ENCODE data around the gene TMEM181. TPM values are rescaled to one million over a fixed set of nuclear protein-coding genes. Genes with fewer than 3 reads are reported as not detected.

Gene TMEM181
- total RNA-seq, 6 experiments from 2014 or later, result 11.3 to 14.0 (median 12.5) TPM

- Histone ChIP-seq H3K4me1 (no peaks in the 10 kb centered on the region), H3K27me3 (no peaks in the 10 kb centered on the region), H3K9me3 (no peaks in the 10 kb centered on the region), H3K4me3 (no peak overlapping the region), H3K27ac (no peak overlapping the region), H3K36me3 (no peaks in the 10 kb centered on the region)
- 95% methylated on average over 4 of the region's 4 CpGs for WGBS (ENCODE audit: insufficient coverage, low coverage, low lambda C conversion rate, missing lambda C conversion rate)
- intact Hi-C loops (cut with DNase I), result no loop called here
- no peak for DNase-seq
- no peak for ATAC-seq
- TF ChIP-seq POLR2A (IDR thresholded peaks at IDR 0.05) (no peak), CTCF (IDR thresholded peaks at IDR 0.05) (no peak)
Observed at GRCh38 chr6:158575550-158575949, 15.7 kb downstream of the TMEM181 start.

- peaks cover 0 to 34% (median 5%) of the 10 kb centered on the region in 4 donors for H3K36me3 ChIP-seq
- intact Hi-C loops (cut with DNase I), result no loop called here
- no peak overlapping the region for H3K4me3 ChIP-seq
- DNase-seq, result no peak
- no peak overlapping the region for H3K27ac ChIP-seq
- no peaks in the 10 kb centered on the region for H3K4me1 ChIP-seq
- H3K27me3 ChIP-seq, result no peaks in the 10 kb centered on the region
- no peak for ATAC-seq
- no peaks in the 10 kb centered on the region for H3K9me3 ChIP-seq
- TF ChIP-seq CTCF (IDR thresholded peaks at IDR 0.05) (no peak), POLR2A (IDR thresholded peaks at IDR 0.05) (no peak)
- 90% methylated on average over 3 of the region's 8 CpGs for WGBS (ENCODE audit: insufficient coverage, low coverage, low lambda C conversion rate, missing lambda C conversion rate)
Observed at GRCh38 chr6:158584236-158584651, 24.4 kb downstream of the TMEM181 start.

- ATAC-seq (no peak), DNase-seq (no peak)
- WGBS (ENCODE audit: insufficient coverage, low coverage, low lambda C conversion rate, missing lambda C conversion rate), result 100% methylated on average over 6 of the region's 8 CpGs
- intact Hi-C loops (cut with DNase I), result no loop called here
- H3K27me3 ChIP-seq, result no peaks in the 10 kb centered on the region
- H3K9me3 ChIP-seq, result no peaks in the 10 kb centered on the region
- no peak overlapping the region for H3K4me3 ChIP-seq
- no peak for TF ChIP-seq POLR2A (IDR thresholded peaks at IDR 0.05)
- no peak for TF ChIP-seq CTCF (IDR thresholded peaks at IDR 0.05)
- peaks cover 0 to 56% (median 7%) of the 10 kb centered on the region in 4 donors for H3K36me3 ChIP-seq
- no peak overlapping the region for H3K27ac ChIP-seq
- no peaks in the 10 kb centered on the region for H3K4me1 ChIP-seq
Observed at GRCh38 chr6:158586652-158587051, 26.8 kb downstream of the TMEM181 start.

GRCh38 chr6:158589366-158589765 is 29.5 kb downstream of the TMEM181 start:
- no peak for DNase-seq
- Histone ChIP-seq H3K4me1 (no peaks in the 10 kb centered on the region), H3K4me3 (no peak overlapping the region), H3K27ac (no peak overlapping the region), H3K36me3 (peaks cover 0 to 70% (median 7%) of the 10 kb centered on the region in 4 donors), H3K9me3 (no peaks in the 10 kb centered on the region), H3K27me3 (no peaks in the 10 kb centered on the region)
- intact Hi-C loops (cut with DNase I), result no loop called here
- TF ChIP-seq POLR2A (IDR thresholded peaks at IDR 0.05), result no peak
- no peak for TF ChIP-seq CTCF (IDR thresholded peaks at IDR 0.05)
- ATAC-seq, result no peak
- WGBS (ENCODE audit: insufficient coverage, low coverage, low lambda C conversion rate, missing lambda C conversion rate), result 86% methylated on average over 8 of the region's 8 CpGs

Data from right lobe of liver (tissue), 6 donors.